Duodenal mucosa (tissue), 2 donors: ENCODE results near the gene OLR1.
"Not testable (repeated sequence)": the region's sequence is repeated elsewhere in the genome, so short reads cannot be mapped to it uniquely, and the experiment has no call there.

Experiments
- H3K27ac ChIP-seq: one replicate; pipeline ENCODE4 v1.7.0; 2013; ENCODE audit warnings: low read depth, low read length
- H3K27me3 ChIP-seq, 2 donors: one replicate each; pipeline ENCODE4 v1.7.0; 2013; ENCODE audit warnings: low read length in 2 of 2, control low read depth in 1 of 2; ENCODE audit not compliant: insufficient read depth in 2 of 2, control insufficient read depth in 1 of 2
- H3K36me3 ChIP-seq, 2 donors: one replicate each; pipeline ENCODE4 v1.7.0; 2013; ENCODE audit warnings: low read length in 2 of 2, control low read depth in 1 of 2; ENCODE audit not compliant: insufficient read depth in 2 of 2, control insufficient read depth in 1 of 2
- H3K4me1 ChIP-seq, 2 donors: one replicate each; pipeline ENCODE4 v1.7.0; 2013; ENCODE audit warnings: low read length in 2 of 2, control low read depth in 1 of 2; ENCODE audit not compliant: insufficient read depth in 2 of 2, control insufficient read depth in 1 of 2
- H3K4me3 ChIP-seq, 2 donors: one replicate each; pipeline ENCODE4 v1.7.0; 2013; ENCODE audit warnings: low read length in 2 of 2, low read depth in 1 of 2
- H3K9ac ChIP-seq, 2 donors: one replicate each; pipeline ENCODE4 v1.7.0; 2013; ENCODE audit warnings: low read length in 2 of 2, low read depth in 1 of 2
- H3K9me3 ChIP-seq, 2 donors: one replicate each; pipeline ENCODE4 v1.7.0; 2013; ENCODE audit warnings: low read length in 2 of 2, control low read depth in 1 of 2; ENCODE audit not compliant: control insufficient read depth in 1 of 2

OLR1 gene

GRCh38 chr12:10211940-10212738, 40.2 kb upstream of the OLR1 start:
- Histone ChIP-seq H3K27ac (peak overlapping the region; percentile 99), H3K9ac (peak overlapping the region; percentile 80 to 90), H3K36me3 (no peaks in the 10 kb centered on the region), H3K27me3 (no peaks in the 10 kb centered on the region), H3K4me1 (peaks cover 12 to 15% of the 10 kb centered on the region in 2 donors), H3K9me3 (no peaks in the 10 kb centered on the region), H3K4me3 (peak overlapping the region; percentile 72 to 86)

GRCh38 chr12:10211101-10211939, 39.4 kb upstream of the OLR1 start:
- Histone ChIP-seq H3K27ac (no peak overlapping the region), H3K9me3 (no peaks in the 10 kb centered on the region), H3K27me3 (no peaks in the 10 kb centered on the region), H3K4me1 (peaks cover 12 to 15% of the 10 kb centered on the region in 2 donors), H3K4me3 (no peak overlapping the region), H3K9ac (no peak overlapping the region), H3K36me3 (no peaks in the 10 kb centered on the region)

GRCh38 chr12:10210225-10210624, 38.3 kb upstream of the OLR1 start:
- Histone ChIP-seq H3K27ac (no peak overlapping the region), H3K9ac (no peak overlapping the region), H3K9me3 (no peaks in the 10 kb centered on the region), H3K4me3 (no peak overlapping the region), H3K27me3 (no peaks in the 10 kb centered on the region), H3K4me1 (peaks cover 12% of the 10 kb centered on the region in 2 donors), H3K36me3 (no peaks in the 10 kb centered on the region)

GRCh38 chr12:10207136-10207535, 35.2 kb upstream of the OLR1 start:
- H3K36me3 ChIP-seq, result no peaks in the 10 kb centered on the region
- no peak overlapping the region for H3K27ac ChIP-seq
- no peaks in the 10 kb centered on the region for H3K4me1 ChIP-seq
- no peak overlapping the region for H3K4me3 ChIP-seq
- H3K27me3 ChIP-seq, result no peaks in the 10 kb centered on the region
- no peak overlapping the region for H3K9ac ChIP-seq
- no peaks in the 10 kb centered on the region for H3K9me3 ChIP-seq

GRCh38 chr12:10205220-10205807, 33.4 kb upstream of the OLR1 start:
- H3K4me3 ChIP-seq, result no peak overlapping the region
- no peaks in the 10 kb centered on the region for H3K27me3 ChIP-seq
- H3K36me3 ChIP-seq, result no peaks in the 10 kb centered on the region
- H3K9ac ChIP-seq, result no peak overlapping the region
- H3K4me1 ChIP-seq, result no peaks in the 10 kb centered on the region
- H3K27ac ChIP-seq, result no peak overlapping the region
- no peaks in the 10 kb centered on the region for H3K9me3 ChIP-seq

- not testable (repeated sequence) for H3K36me3 ChIP-seq, H3K9ac ChIP-seq, H3K9me3 ChIP-seq, H3K4me3 ChIP-seq, H3K4me1 ChIP-seq, H3K27ac ChIP-seq, H3K27me3 ChIP-seq
Measured at GRCh38 chr12:10204495-10204894, 32.6 kb upstream of the OLR1 start.

GRCh38 chr12:10197879-10198278, 25.9 kb upstream of the OLR1 start:
- Histone ChIP-seq H3K27me3 (no peaks in the 10 kb centered on the region), H3K27ac (no peak overlapping the region), H3K4me1 (no peaks in the 10 kb centered on the region), H3K9me3 (no peaks in the 10 kb centered on the region), H3K9ac (no peak overlapping the region), H3K4me3 (no peak overlapping the region), H3K36me3 (no peaks in the 10 kb centered on the region)

- H3K4me3 ChIP-seq, result no peak overlapping the region
- H3K27ac ChIP-seq, result no peak overlapping the region
- H3K9ac ChIP-seq, result no peak overlapping the region
- no peaks in the 10 kb centered on the region for H3K27me3 ChIP-seq
- no peaks in the 10 kb centered on the region for H3K9me3 ChIP-seq
- no peaks in the 10 kb centered on the region for H3K4me1 ChIP-seq
- no peaks in the 10 kb centered on the region for H3K36me3 ChIP-seq
Measured at GRCh38 chr12:10196210-10196609, 24.3 kb upstream of the OLR1 start.

GRCh38 chr12:10194160-10194670, 22.3 kb upstream of the OLR1 start:
- Histone ChIP-seq H3K27me3 (no peaks in the 10 kb centered on the region), H3K4me3 (no peak overlapping the region), H3K27ac (no peak overlapping the region), H3K9me3 (no peaks in the 10 kb centered on the region), H3K9ac (no peak overlapping the region), H3K36me3 (no peaks in the 10 kb centered on the region), H3K4me1 (no peaks in the 10 kb centered on the region)

- Histone ChIP-seq H3K4me3 (no peak overlapping the region), H3K27ac (no peak overlapping the region), H3K27me3 (no peaks in the 10 kb centered on the region), H3K9me3 (no peaks in the 10 kb centered on the region), H3K9ac (no peak overlapping the region), H3K4me1 (no peaks in the 10 kb centered on the region), H3K36me3 (no peaks in the 10 kb centered on the region)
Measured at GRCh38 chr12:10191865-10192264, 19.9 kb upstream of the OLR1 start.
